ENCODE results near the gene ARHGAP40. TPM values are rescaled to one million over a fixed set of nuclear protein-coding genes. Genes with fewer than 3 reads are reported as not detected.

The ARHGAP40 gene
- total and polyA plus RNA-seq, 2 of the 13 experiments (the other 11 are each of a cell fraction or from before 2014, with no cell fraction given): 0.75 to 2.1 TPM

DNA sequence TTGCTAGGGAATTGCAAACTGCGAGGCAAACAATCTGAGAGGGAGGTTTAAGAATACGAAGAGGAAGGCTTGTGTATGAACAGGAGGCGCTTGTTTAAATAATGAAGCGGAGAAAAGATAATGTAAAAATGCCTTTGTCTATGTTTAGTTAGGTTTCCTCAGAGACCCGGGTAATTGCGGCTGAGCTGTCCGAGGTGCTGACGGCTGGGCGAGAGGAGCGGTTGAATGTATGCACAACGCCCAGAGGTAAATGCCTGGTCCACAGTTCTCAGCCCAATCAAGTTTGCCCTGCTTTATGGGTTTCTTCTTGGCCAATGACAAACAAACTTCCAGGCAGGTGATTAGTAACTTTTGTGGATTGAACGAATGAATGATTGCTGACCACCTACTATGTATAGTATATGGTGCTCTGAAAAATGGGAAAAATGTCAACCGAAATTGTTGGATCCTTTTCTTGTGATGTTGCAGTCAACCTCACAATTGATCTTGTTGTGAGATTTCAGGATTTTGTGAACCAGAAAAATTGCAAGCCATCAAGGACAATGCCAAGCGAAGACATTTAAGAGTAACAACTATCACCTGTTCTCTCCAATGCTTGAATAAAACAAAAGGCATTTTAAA, 84.4 kb downstream of the ARHGAP40 start (continued):
- TF ChIP-seq SNAPC2 (CRISPR knock-in tag; IDR thresholded peaks at IDR 0.05): peak; percentile 61; the same call in 1 of the 2 replicates
- TF ChIP-seq MIER3 (CRISPR knock-in tag; IDR thresholded peaks at IDR 0.05; ENCODE audit: borderline replicate concordance): peak; percentile 80; the same call in 1 of the 2 replicates
- peak in 1 of 2 experiments; percentile 23; a peak in 1 of 4 replicates for TF ChIP-seq NR2F1 (CRISPR knock-in tag; IDR thresholded peaks at IDR 0.05)
- TF ChIP-seq, protein P1, sequence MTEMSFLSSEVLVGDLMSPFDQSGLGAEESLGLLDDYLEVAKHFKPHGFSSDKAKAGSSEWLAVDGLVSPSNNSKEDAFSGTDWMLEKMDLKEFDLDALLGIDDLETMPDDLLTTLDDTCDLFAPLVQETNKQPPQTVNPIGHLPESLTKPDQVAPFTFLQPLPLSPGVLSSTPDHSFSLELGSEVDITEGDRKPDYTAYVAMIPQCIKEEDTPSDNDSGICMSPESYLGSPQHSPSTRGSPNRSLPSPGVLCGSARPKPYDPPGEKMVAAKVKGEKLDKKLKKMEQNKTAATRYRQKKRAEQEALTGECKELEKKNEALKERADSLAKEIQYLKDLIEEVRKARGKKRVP (CRISPR knock-in tag; IDR thresholded peaks at IDR 0.05): peak in 1 of 2 experiments; percentile 68; a peak in 2 of 4 replicates
- TF ChIP-seq MAF1 (CRISPR knock-in tag; IDR thresholded peaks at IDR 0.05; ENCODE audit: borderline replicate concordance): peak; percentile 96; the same call in 1 of the 2 replicates
- TF ChIP-seq FOXK2 (IDR thresholded peaks at IDR 0.05): no peak
- no peak for TF ChIP-seq ZNF24 (IDR thresholded peaks at IDR 0.05)
- peak; percentile 97 for TF ChIP-seq ZNF256 (CRISPR knock-in tag; conservative IDR thresholded peaks at IDR 0.05)
- TF ChIP-seq, protein P2, sequence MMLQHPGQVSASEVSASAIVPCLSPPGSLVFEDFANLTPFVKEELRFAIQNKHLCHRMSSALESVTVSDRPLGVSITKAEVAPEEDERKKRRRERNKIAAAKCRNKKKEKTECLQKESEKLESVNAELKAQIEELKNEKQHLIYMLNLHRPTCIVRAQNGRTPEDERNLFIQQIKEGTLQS (CRISPR knock-in tag; IDR thresholded peaks at IDR 0.05): peak; percentile 80
- TF ChIP-seq, protein P3, sequence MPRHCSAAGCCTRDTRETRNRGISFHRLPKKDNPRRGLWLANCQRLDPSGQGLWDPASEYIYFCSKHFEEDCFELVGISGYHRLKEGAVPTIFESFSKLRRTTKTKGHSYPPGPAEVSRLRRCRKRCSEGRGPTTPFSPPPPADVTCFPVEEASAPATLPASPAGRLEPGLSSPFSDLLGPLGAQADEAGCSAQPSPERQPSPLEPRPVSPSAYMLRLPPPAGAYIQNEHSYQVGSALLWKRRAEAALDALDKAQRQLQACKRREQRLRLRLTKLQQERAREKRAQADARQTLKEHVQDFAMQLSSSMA (CRISPR knock-in tag; IDR thresholded peaks at IDR 0.05): no peak
- TF ChIP-seq CBX1 (IDR thresholded peaks at IDR 0.05; ENCODE audit: low read depth): no peak
- no peak; the same call in 1 of the 2 replicates for TF ChIP-seq ZNF337 (CRISPR knock-in tag; IDR thresholded peaks at IDR 0.05; ENCODE audit: borderline replicate concordance, low read depth)
- no peak for TF ChIP-seq ZNF326 (CRISPR knock-in tag; IDR thresholded peaks at IDR 0.05; ENCODE audit: borderline replicate concordance)
- peak; percentile 95 for TF ChIP-seq ZNF124 (CRISPR knock-in tag; IDR thresholded peaks at IDR 0.05)
- peak; percentile 87; the same call in 1 of the 2 replicates for TF ChIP-seq MEF2D (CRISPR knock-in tag; IDR thresholded peaks at IDR 0.05)
- peak; percentile 98 for TF ChIP-seq NKX3-1 (CRISPR knock-in tag; IDR thresholded peaks at IDR 0.05)
- no peak for TF ChIP-seq RAD51 (IDR thresholded peaks at IDR 0.05; ENCODE audit: borderline replicate concordance)
- TF ChIP-seq ZSCAN29 (CRISPR knock-in tag; conservative IDR thresholded peaks at IDR 0.05): peak; percentile 80
- TF ChIP-seq, protein P4, sequence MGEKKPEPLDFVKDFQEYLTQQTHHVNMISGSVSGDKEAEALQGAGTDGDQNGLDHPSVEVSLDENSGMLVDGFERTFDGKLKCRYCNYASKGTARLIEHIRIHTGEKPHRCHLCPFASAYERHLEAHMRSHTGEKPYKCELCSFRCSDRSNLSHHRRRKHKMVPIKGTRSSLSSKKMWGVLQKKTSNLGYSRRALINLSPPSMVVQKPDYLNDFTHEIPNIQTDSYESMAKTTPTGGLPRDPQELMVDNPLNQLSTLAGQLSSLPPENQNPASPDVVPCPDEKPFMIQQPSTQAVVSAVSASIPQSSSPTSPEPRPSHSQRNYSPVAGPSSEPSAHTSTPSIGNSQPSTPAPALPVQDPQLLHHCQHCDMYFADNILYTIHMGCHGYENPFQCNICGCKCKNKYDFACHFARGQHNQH (CRISPR knock-in tag; IDR thresholded peaks at IDR 0.05): peak; percentile 95
- TF ChIP-seq ZNF441 (CRISPR knock-in tag; IDR thresholded peaks at IDR 0.05; ENCODE audit: borderline replicate concordance): peak; percentile 95
- no peak for TF ChIP-seq AGO1 (IDR thresholded peaks at IDR 0.05; ENCODE audit: low read depth, low read length, poor library complexity, severe bottlenecking)
- TF ChIP-seq MEIS2 (CRISPR knock-in tag; IDR thresholded peaks at IDR 0.05): peak; percentile 96
- TF ChIP-seq, protein P5, sequence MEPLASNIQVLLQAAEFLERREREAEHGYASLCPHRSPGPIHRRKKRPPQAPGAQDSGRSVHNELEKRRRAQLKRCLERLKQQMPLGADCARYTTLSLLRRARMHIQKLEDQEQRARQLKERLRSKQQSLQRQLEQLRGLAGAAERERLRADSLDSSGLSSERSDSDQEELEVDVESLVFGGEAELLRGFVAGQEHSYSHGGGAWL (CRISPR knock-in tag; IDR thresholded peaks at IDR 0.05): peak; percentile 98
- no peak for TF ChIP-seq MAFK (conservative IDR thresholded peaks at IDR 0.05 in 1 of 2, IDR thresholded peaks at IDR 0.05 in 1 of 2; ENCODE audit: low read length in 2 of 2)
- no peak for TF ChIP-seq MXI1 (IDR thresholded peaks at IDR 0.05; ENCODE audit: borderline replicate concordance, low read depth, low read length)
- peak; percentile 85 for TF ChIP-seq REXO4 (CRISPR knock-in tag; IDR thresholded peaks at IDR 0.05; ENCODE audit: borderline replicate concordance)
